DMS114 treated with DMSO at 0.1 percent for 48 hours (cell line): ENCODE measurements around the gene GABRR2.
"Not testable (repeated sequence)": the region's sequence is repeated elsewhere in the genome, so short reads cannot be mapped to it uniquely, and the experiment has no call there.

Experiments
- DNase-seq: peaks from one replicate; lab custom pipeline; 2025; ENCODE audit not compliant: unreplicated experiment; lab: John Stamatoyannopoulos, UW

The GABRR2 gene

GRCh38 chr6:89260310-89260709 lies 54.8 kb downstream of the GABRR2 start:
- no peak for DNase-seq

GRCh38 chr6:89258912-89259311 lies 56.2 kb downstream of the GABRR2 start:
- no peak for DNase-seq

GRCh38 chr6:89257781-89258180 lies 57.3 kb downstream of the GABRR2 start:
- DNase-seq, result no peak

- no peak for DNase-seq
Measured at GRCh38 chr6:89257346-89257745, 57.8 kb downstream of the GABRR2 start.

- no peak for DNase-seq
Measured at GRCh38 chr6:89255417-89255816, 59.7 kb downstream of the GABRR2 start.

GRCh38 chr6:89254569-89254968 lies 60.5 kb downstream of the GABRR2 start:
- no peak for DNase-seq

- DNase-seq, result no peak
Measured at GRCh38 chr6:89252907-89253306, 62.2 kb downstream of the GABRR2 start.

GRCh38 chr6:89251976-89252375 lies 63.1 kb downstream of the GABRR2 start:
- DNase-seq, result no peak

GRCh38 chr6:89251170-89251569 lies 63.9 kb downstream of the GABRR2 start:
- DNase-seq, result no peak

GRCh38 chr6:89250239-89250638 lies 64.9 kb downstream of the GABRR2 start:
- no peak for DNase-seq

- no peak for DNase-seq
Measured at GRCh38 chr6:89244241-89244985, 70.7 kb downstream of the GABRR2 start.

GRCh38 chr6:89243331-89243629 lies 71.8 kb downstream of the GABRR2 start:
- no peak for DNase-seq

- DNase-seq, result peak; percentile 58
Measured at GRCh38 chr6:89242574-89243330, 72.3 kb downstream of the GABRR2 start.

GRCh38 chr6:89239338-89239737 lies 75.8 kb downstream of the GABRR2 start:
- DNase-seq, result no peak

GRCh38 chr6:89237158-89237557 lies 77.9 kb downstream of the GABRR2 start:
- DNase-seq, result no peak

GRCh38 chr6:89233605-89234004 lies 81.5 kb downstream of the GABRR2 start:
- not testable (repeated sequence) for DNase-seq

GRCh38 chr6:89222712-89223039 lies 92.4 kb downstream of the GABRR2 start:
- no peak for DNase-seq

GRCh38 chr6:89221971-89222711 lies 93.0 kb downstream of the GABRR2 start:
- DNase-seq, result no peak

- DNase-seq, result no peak
Measured at GRCh38 chr6:89221129-89221528, 94.0 kb downstream of the GABRR2 start.

GRCh38 chr6:89217299-89217910 lies 97.7 kb downstream of the GABRR2 start, which contains the start of gene GABRR1:
Gene GABRR1 (minus strand): TSS chr6:89217358. CDS start chr6:89217322, 36 bp downstream.
- DNase-seq, result no peak

- no peak for DNase-seq
Measured at GRCh38 chr6:89216411-89216810, 98.7 kb downstream of the GABRR2 start.

GRCh38 chr6:89215391-89215790 lies 99.7 kb downstream of the GABRR2 start:
- no peak for DNase-seq
